ENCODE data around the gene LTB. TPM values are rescaled to one million over a fixed set of nuclear protein-coding genes. Genes with fewer than 3 reads are reported as not detected.
"Not testable (repeated sequence)": the region's sequence is repeated elsewhere in the genome, so short reads cannot be mapped to it uniquely, and the experiment has no call there.

Gene LTB
- total RNA-seq, 2 experiments from 2014 or later = 1,185 to 1,194 TPM

DNA sequence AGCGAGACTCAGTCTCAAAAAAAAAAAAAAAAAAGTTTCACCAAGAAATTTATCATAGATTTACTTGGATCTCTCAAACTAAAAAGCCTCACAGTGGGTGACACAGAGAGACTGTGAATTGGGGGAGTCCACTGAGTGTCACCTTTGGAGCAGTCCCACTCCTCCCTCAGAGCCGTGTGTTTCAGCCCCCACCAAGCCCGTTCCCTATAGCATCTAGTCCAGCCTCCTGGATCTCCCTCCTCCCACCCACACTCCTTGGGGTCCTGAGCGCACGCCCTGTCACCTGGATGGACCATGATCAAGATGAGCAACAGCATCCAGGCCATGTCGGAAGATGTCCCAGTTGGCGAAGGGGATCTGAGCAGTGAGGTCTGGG, 10.2 kb upstream of the LTB start:
- no peaks in the 10 kb centered on the region for H3K27me3 Mint-ChIP-seq
- peak overlapping the region; percentile 89 for H3K27ac Mint-ChIP-seq
- peaks cover 20% of the 10 kb centered on the region for H3K36me3 Mint-ChIP-seq (ENCODE audit: low read depth)
- CTCF ChIA-PET = interaction anchor here (1.1 to 13.2 kb wide), 4 partner anchors 11 to 98 kb away, joined by 3 to 751 read pairs (median 323); partner anchors contain the start of genes ATP6V1G2, DDX39B, LST1 and LTB
- H3K9me3 Mint-ChIP-seq = no peaks in the 10 kb centered on the region
- no peak for DNase-seq
- peaks cover 74% of the 10 kb centered on the region for H3K4me1 Mint-ChIP-seq
- POLR2A ChIA-PET = interaction anchor here (0.7 to 36.9 kb wide), 9 partner anchors 20 to 785 kb away, joined by 3 to 1578 read pairs (median 6); partner anchors contain the start of genes ATP6V1G2, DDX39B, GPANK1 and LSM2
- H3K4me3 Mint-ChIP-seq = peak overlapping the region; percentile 61

- not testable (repeated sequence) for H3K9me3 Mint-ChIP-seq, H3K27ac Mint-ChIP-seq, H3K27me3 Mint-ChIP-seq, H3K4me3 Mint-ChIP-seq, DNase-seq
- POLR2A ChIA-PET = interaction anchor here (36.9 kb wide), 1 partner anchor 18 kb away, joined by 1578 read pairs; the partner anchor contains the start of genes LST1, LTA, LTB and TNF
- H3K4me1 Mint-ChIP-seq = peaks cover 77% of the 10 kb centered on the region
- CTCF ChIA-PET = interaction anchor here (0.5 to 18.7 kb wide), 5 partner anchors 4 to 44 kb away, joined by 3 to 640 read pairs (median 400); partner anchors contain the start of genes ATP6V1G2, DDX39B, LST1 and LTB
- H3K36me3 Mint-ChIP-seq (ENCODE audit: low read depth) = peaks cover 28% of the 10 kb centered on the region
Measured at GRCh38 chr6:31590691-31591090, 8.5 kb upstream of the LTB start.

GRCh38 chr6:31588871-31589650, 6.8 kb upstream of the LTB start:
- POLR2A ChIA-PET = interaction anchor here (0.9 to 36.9 kb wide), 4 partner anchors 4 to 94 kb away, joined by 4 to 1578 read pairs (median 796); partner anchors contain the start of genes DDX39B, LST1, LTA and LTB

DNA sequence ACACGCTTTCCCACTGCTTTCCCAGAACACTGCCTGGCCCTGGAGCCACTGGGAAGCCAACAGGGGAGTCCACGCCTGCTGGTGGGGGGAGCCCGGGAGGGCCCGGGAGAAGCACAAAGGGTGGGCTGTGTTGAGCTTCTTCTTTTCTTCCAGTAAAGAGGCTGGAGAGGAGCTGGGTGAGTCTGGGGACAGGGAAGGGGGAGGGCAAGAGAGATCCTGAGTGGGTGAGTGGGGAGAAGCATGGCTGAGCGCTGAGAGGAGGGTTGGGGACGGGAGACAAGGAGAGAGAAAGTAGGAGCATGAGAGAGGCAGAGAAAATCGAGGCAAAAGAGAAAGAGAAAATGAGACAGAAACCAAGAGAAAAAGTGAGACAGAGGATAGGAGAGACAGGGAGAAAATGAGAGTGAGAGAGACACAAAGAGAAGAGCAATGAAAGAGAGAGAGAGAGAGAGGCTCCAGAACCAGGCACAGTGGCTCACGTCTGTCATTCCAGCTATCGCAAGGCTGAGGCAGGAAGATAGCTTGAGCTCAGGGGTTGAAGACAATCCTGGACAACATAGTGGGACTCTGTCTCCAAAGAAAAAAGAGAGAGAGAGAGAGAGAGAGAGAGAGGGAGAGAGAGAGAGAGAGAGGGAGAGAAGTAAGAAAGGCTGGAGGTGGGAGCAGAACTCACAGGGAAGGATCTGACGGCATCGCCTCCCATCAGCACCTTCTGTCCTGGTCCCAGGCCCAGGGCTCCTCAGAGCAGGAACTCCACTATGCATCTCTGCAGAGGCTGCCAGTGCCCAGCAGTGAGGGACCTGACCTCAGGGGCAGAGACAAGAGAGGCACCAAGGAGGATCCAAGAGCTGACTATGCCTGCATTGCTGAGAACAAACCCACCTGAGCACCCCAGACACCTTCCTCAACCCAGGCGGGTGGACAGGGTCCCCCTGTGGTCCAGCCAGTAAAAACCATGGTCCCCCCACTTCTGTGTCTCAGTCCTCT, 5.9 kb upstream of the LTB start:
- Mint-ChIP-seq H3K4me3 (peak overlapping the region; percentile 78), H3K9me3 (no peaks in the 10 kb centered on the region), H3K27me3 (no peaks in the 10 kb centered on the region), H3K4me1 (peaks cover 86% of the 10 kb centered on the region), H3K27ac (peak overlapping the region; percentile 93), H3K36me3 (ENCODE audit: low read depth) (peaks cover 36% of the 10 kb centered on the region)
- POLR2A ChIA-PET = interaction anchor here (0.5 to 36.9 kb wide), 10 partner anchors 3 to 93 kb away, joined by 3 to 1578 read pairs (median 6); partner anchors contain the start of genes APOM, BAG6, DDX39B and LST1
- CTCF ChIA-PET = interaction anchor here (1.8 to 18.7 kb wide), 4 partner anchors 7 to 42 kb away, joined by 7 to 640 read pairs (median 235); partner anchors contain the start of genes ATP6V1G2, DDX39B, NCR3 and NFKBIL1
- DNase-seq = no peak

More at GRCh38 chr6:31588871-31589650, 6.8 kb upstream of the LTB start:
- Mint-ChIP-seq H3K4me3 (peak overlapping the region; percentile 17), H3K27me3 (no peaks in the 10 kb centered on the region), H3K36me3 (ENCODE audit: low read depth) (peaks cover 31% of the 10 kb centered on the region), H3K9me3 (no peaks in the 10 kb centered on the region), H3K4me1 (peaks cover 84% of the 10 kb centered on the region), H3K27ac (peak overlapping the region; percentile 44)
- CTCF ChIA-PET = interaction anchor here (1.8 to 18.7 kb wide), 4 partner anchors 6 to 43 kb away, joined by 4 to 640 read pairs (median 204); partner anchors contain the start of genes ATP6V1G2, DDX39B, NCR3 and NFKBIL1
- DNase-seq = no peak

DNA sequence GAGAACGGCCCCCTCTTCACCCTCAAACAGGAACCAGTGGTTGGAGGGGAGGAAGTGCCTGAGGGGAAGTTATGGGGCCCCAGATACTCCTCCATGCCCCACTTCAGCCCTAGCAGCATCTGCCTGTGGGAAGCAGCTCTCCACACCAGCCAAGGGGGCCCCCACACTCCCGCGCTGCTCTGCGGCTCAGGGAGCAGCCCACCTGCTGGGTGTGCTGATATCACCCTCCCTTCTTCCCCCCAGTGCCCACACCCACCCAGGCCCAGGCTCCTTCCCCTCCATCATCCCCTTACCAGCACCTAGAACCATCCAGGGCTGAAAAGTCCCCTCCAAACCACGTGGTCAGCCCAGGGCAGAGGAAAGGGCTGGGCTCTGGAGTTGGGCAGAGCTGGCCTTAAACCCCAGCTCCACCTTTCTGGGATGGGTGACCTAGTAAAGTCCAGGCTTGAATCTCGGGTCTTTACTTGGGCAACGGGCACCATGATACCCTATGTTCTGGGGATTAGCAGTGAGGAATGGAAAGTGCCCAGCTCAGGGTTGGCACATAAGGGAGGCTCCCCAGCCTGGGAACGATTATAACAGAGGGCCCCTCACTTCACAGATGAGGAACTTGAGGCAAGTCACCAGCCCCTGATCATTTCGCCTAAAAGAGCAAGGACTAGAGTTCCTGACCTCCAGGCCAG, 4.5 kb upstream of the LTB start:
- ChIA-PET CTCF (interaction anchor here (0.8 to 18.7 kb wide), 5 partner anchors 8 to 66 kb away, joined by 4 to 640 read pairs (median 70); partner anchors contain the start of genes ATP6V1G2, BAG6, DDX39B and LTA), POLR2A (interaction anchor here (1.0 to 36.9 kb wide), 15 partner anchors 2 to 385 kb away, joined by 3 to 1578 read pairs (median 4); partner anchors contain the start of genes ABHD16A, APOM, ATP6V1G2 and BAG6)
- Mint-ChIP-seq H3K27ac (peak overlapping the region; percentile 98), H3K36me3 (ENCODE audit: low read depth) (peaks cover 44% of the 10 kb centered on the region), H3K4me3 (peak overlapping the region; percentile 74), H3K4me1 (peaks cover 80% of the 10 kb centered on the region), H3K27me3 (no peaks in the 10 kb centered on the region), H3K9me3 (no peaks in the 10 kb centered on the region)
- peak; percentile 42 for DNase-seq

- Mint-ChIP-seq H3K4me1 (peaks cover 75% of the 10 kb centered on the region), H3K27me3 (no peaks in the 10 kb centered on the region), H3K27ac (peak within 1 kb of the TSS; percentile 98), H3K4me3 (peak within 1 kb of the TSS; percentile 74), H3K36me3 (ENCODE audit: low read depth) (peaks cover 52% of the 10 kb centered on the region), H3K9me3 (no peaks in the 10 kb centered on the region)
- POLR2A ChIA-PET = interaction anchor here (0.8 to 36.9 kb wide), 11 partner anchors 1 to 221 kb away, joined by 3 to 1578 read pairs (median 6); partner anchors contain the start of genes ABHD16A, ATP6V1G2, DDX39B and GPANK1
- CTCF ChIA-PET = interaction anchor here (0.6 to 18.7 kb wide), 6 partner anchors 9 to 245 kb away, joined by 4 to 640 read pairs (median 66); partner anchors contain the start of genes ATP6V1G2, BAG6, DDX39B and LTA
- DNase-seq = no peak
Measured at GRCh38 chr6:31586008-31586407, 3.8 kb upstream of the LTB start, which contains the start of gene LST1. Gene LST1, plus strand, starts transcription at chr6:31586277. Its CDS starts 1,023 bp downstream, at chr6:31587300.

DNA sequence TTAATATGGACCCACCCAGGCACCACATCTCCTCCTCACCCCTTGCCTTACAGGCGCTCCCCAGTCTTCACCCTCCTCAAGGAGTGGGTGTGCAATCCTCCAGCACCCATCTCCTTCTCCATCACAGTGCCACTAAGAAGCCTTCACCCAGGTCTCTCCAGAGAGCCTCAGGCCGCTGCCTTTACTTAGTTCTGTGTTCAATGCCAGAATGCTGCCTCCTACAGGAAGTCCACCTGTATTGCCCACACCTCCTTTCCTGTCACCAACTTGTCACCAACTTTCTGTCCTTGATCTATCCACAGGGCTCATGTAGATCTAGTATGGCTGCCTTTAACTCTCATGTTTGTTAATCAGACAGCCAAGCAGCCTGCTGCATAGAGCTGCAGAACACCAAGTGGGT, 3.3 kb upstream of the LTB start:
- Mint-ChIP-seq H3K27ac (peak overlapping the region; percentile 98), H3K4me1 (peaks cover 72% of the 10 kb centered on the region), H3K4me3 (peak overlapping the region; percentile 74), H3K9me3 (no peaks in the 10 kb centered on the region), H3K27me3 (no peaks in the 10 kb centered on the region), H3K36me3 (ENCODE audit: low read depth) (peaks cover 54% of the 10 kb centered on the region)
- peak; percentile 73 for DNase-seq
- ChIA-PET CTCF (interaction anchor here (0.6 to 18.7 kb wide), 5 partner anchors 9 to 245 kb away, joined by 4 to 640 read pairs (median 70); partner anchors contain the start of genes ATP6V1G2, DDX39B, LTA and NCR3), POLR2A (interaction anchor here (0.8 to 36.9 kb wide), 7 partner anchors 0 to 118 kb away, joined by 3 to 1578 read pairs (median 13); partner anchors contain the start of genes ABHD16A, ATP6V1G2, DDX39B and LST1)

GRCh38 chr6:31581434-31582229, 592 bp downstream of the LTB start:
- peaks cover 70% of the 10 kb centered on the region for H3K36me3 Mint-ChIP-seq (ENCODE audit: low read depth)
- H3K4me1 Mint-ChIP-seq = peaks cover 65% of the 10 kb centered on the region
- no peaks in the 10 kb centered on the region for H3K27me3 Mint-ChIP-seq
- H3K27ac Mint-ChIP-seq = peak overlapping the region; percentile 94
- CTCF ChIA-PET = interaction anchor here (1.0 to 18.7 kb wide), 10 partner anchors 6 to 249 kb away, joined by 3 to 640 read pairs (median 12); partner anchors contain the start of genes ATP6V1G2, DDX39B, LTA and NCR3
- POLR2A ChIA-PET = interaction anchor here (0.5 to 36.9 kb wide), 15 partner anchors 4 to 1390 kb away, joined by 3 to 1578 read pairs (median 9); partner anchors contain the start of genes ATP6V1G2, CLIC1, CSNK2B and DDX39B
- no peaks in the 10 kb centered on the region for H3K9me3 Mint-ChIP-seq
- H3K4me3 Mint-ChIP-seq = peak overlapping the region; percentile 91
- DNase-seq = peak; percentile 38

- CTCF ChIA-PET = interaction anchor here (1.0 to 18.7 kb wide), 11 partner anchors 11 to 249 kb away, joined by 3 to 640 read pairs (median 4); partner anchors contain the start of genes ATP6V1G2, BAG6, C6orf47 and DDX39B
- Mint-ChIP-seq H3K27me3 (no peaks in the 10 kb centered on the region), H3K4me3 (peak overlapping the region; percentile 91), H3K36me3 (ENCODE audit: low read depth) (peaks cover 77% of the 10 kb centered on the region), H3K9me3 (no peaks in the 10 kb centered on the region), H3K4me1 (peaks cover 58% of the 10 kb centered on the region), H3K27ac (peak overlapping the region; percentile 94)
- DNase-seq = peak; percentile 89
- POLR2A ChIA-PET = interaction anchor here (0.9 to 36.9 kb wide), 11 partner anchors 4 to 1257 kb away, joined by 3 to 1578 read pairs (median 15); partner anchors contain the start of genes ATP6V1G2, CLIC1, CSNK2B and DDX39B
Measured at GRCh38 chr6:31580807-31581433, 1.3 kb downstream of the LTB start.

- H3K27me3 Mint-ChIP-seq = no peaks in the 10 kb centered on the region
- no peaks in the 10 kb centered on the region for H3K9me3 Mint-ChIP-seq
- POLR2A ChIA-PET = interaction anchor here (0.9 to 36.9 kb wide), 9 partner anchors 5 to 158 kb away, joined by 6 to 1578 read pairs (median 32); partner anchors contain the start of genes ATP6V1G2, CLIC1, DDX39B and GPANK1
- DNase-seq = no peak
- H3K36me3 Mint-ChIP-seq (ENCODE audit: low read depth) = peaks cover 78% of the 10 kb centered on the region
- peaks cover 55% of the 10 kb centered on the region for H3K4me1 Mint-ChIP-seq
- CTCF ChIA-PET = interaction anchor here (1.0 to 18.7 kb wide), 9 partner anchors 11 to 250 kb away, joined by 4 to 640 read pairs (median 8); partner anchors contain the start of genes ATP6V1G2, BAG6, C6orf47 and DDX39B
- H3K27ac Mint-ChIP-seq = peak overlapping the region; percentile 94
- H3K4me3 Mint-ChIP-seq = peak overlapping the region; percentile 91
Measured at GRCh38 chr6:31580438-31580740, 1.8 kb downstream of the LTB start.

Measured in activated CD4-positive, alpha-beta memory T cell treated with anti-CD3 and anti-CD28 coated beads, Interleukin-2, amount 10 ng/mL, durations not matched to agents 7 days and 5 days (primary cell).